AG04450 (cell line): ENCODE results near the gene CRYGA. TPM values are rescaled to one million over a fixed set of nuclear protein-coding genes. Genes with fewer than 3 reads are reported as not detected.
"Not testable (repeated sequence)": the region's sequence is repeated elsewhere in the genome, so short reads cannot be mapped to it uniquely, and the experiment has no call there.

Experiments
- CTCF ChIA-PET: fragments of 300-600, 350-600 bp; formaldehyde crosslinking; extraction: SDS; loops from one replicate; lab custom pipeline; 2022; ENCODE audit warnings: antibody characterized with exemption, inconsistent platforms; lab: Charles Lee
- POLR2A ChIA-PET: fragments of 350-600 bp; formaldehyde crosslinking; extraction: SDS; loops from one replicate; lab custom pipeline; 2021; ENCODE audit warnings: antibody characterized with exemption, inconsistent platforms; lab: Yijun Ruan, JAX
- DNase-seq: peaks from one replicate; pipeline ENCODE4 v3.0.0-alpha.2; 2011; ENCODE audit warnings: low read depth, low spot score
- H3K27ac ChIP-seq: one replicate; pipeline ENCODE4 v1.5.1; 2012; ENCODE audit warnings: low read depth, low read length, control low read depth
- H3K27me3 ChIP-seq: one replicate; pipeline ENCODE4 v1.6.0; 2012; ENCODE audit warnings: low read length; ENCODE audit not compliant: control insufficient read depth, insufficient read depth
- H3K4me3 ChIP-seq: 2 replicates; pipeline ENCODE4 v1.5.1; 2011; ENCODE audit warnings: mild to moderate bottlenecking, low read depth, low read length, control low read depth
- H3K9me3 ChIP-seq: 2 replicates; pipeline ENCODE4 v1.5.1; 2012; ENCODE audit warnings: low read length; ENCODE audit not compliant: control insufficient read depth, insufficient read depth
- CTCF ChIP-seq: IDR thresholded peaks from 2 replicates; pipeline ENCODE4 v1.5.1; 2011; ENCODE audit warnings: low read depth, low read length, control low read depth, inconsistent platforms
- polyA plus RNA-seq: library from polyadenylated mRNA; depleted of rRNA; stranded (reverse); fragments of >200 nt; gene quantifications from 2 replicates; pipeline ENCODE4 v1.2.3, GENCODE V29; 2011

The CRYGA gene
- polyA plus RNA-seq, 1 experiment: not detected

DNA sequence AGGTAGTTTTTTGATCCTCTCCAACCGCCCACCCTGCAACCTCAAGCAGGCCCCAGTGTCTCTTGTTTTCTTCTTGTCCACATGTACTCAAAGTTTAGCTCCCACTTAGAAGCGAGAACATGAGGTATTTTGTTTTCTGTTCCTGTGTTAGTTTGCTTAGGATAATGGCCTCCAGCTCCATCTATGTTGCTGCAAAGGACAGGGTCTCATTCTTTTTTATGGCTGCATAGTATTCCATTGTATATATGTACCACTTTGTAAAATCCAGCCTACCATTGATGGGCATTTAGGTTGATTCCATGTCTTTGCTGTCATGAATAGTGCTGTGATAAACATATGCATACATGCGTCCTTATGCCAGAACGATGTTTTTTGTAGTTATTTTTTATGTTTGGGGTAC is 36.3 kb downstream of the CRYGA start:
- Histone ChIP-seq H3K27ac (no peak overlapping the region), H3K4me3 (no peak overlapping the region), H3K27me3 (peaks cover 7% of the 10 kb centered on the region), H3K9me3 (no peaks in the 10 kb centered on the region; the same call in 1 of the 2 replicates)
- ChIA-PET POLR2A (no interaction called here), CTCF (interaction anchor here (2.3 kb wide), 1 partner anchor 48 kb away, joined by 8 read pairs; no protein-coding TSS in a partner anchor)
- DNase-seq: no peak
- no peak for TF ChIP-seq CTCF

DNA sequence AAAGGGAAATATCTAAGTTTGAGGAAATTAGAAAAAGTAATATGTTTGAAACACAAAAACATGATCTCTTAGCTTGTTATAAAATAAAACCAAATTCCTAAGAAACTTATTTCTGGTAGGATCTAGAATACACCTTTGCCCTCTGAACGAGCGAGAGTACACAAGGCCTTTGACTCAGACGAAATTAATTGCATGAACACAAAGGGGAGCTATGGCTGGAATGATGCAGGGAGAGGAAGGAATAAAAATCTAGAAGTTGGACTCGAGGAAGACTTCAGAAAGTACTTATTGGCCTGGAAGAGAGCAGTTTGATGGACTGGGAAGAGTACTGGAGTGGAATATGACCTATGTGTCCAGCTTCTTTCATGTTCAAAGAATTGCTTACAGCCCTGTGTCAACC is 38.1 kb downstream of the CRYGA start:
- POLR2A ChIA-PET: no interaction called here
- CTCF ChIA-PET: interaction anchor here (0.7 to 2.4 kb wide), 3 partner anchors 50 to 379 kb away, joined by 3 to 10 read pairs (median 3); no protein-coding TSS in a partner anchor
- no peak for TF ChIP-seq CTCF
- Histone ChIP-seq H3K9me3 (no peaks in the 10 kb centered on the region; the same call in 1 of the 2 replicates), H3K4me3 (no peak overlapping the region), H3K27me3 (peaks cover 7% of the 10 kb centered on the region), H3K27ac (no peak overlapping the region)
- no peak for DNase-seq

DNA sequence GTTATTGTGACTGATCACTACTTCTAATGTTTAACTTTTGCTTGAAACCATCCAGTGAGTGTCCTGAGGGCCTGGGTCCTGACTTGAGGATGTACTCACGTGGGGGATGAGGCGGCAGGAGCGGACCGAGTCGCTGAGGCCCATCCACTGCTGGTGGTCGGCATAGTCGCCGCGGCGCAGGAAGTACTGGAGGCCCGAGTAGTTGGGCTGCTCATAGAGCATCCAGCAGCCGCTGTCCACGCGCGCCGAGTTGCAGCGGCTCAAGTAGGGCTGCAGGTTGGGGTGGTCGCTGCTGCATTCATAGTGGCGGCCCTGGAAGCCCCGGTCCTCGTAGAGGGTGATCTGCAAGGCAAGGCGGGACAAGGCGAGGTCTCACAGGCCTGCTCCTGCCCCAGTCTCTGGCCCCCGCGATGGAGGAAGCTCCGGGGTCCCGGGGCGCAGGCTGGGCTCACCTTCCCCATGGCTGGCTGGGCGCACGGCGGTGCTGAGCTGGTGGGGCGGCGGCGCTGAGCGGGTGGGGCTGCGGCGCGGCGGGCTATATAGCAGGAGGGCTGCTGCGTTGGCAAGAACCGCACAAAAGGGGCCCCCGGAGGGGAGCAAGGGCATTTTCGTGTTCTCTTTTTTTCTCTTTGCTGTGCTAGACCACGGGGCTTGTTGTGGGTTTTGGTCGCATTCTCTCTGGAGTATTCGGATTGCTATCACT is 39.2 kb downstream of the CRYGA start, which contains the start of gene CRYGD:
CRYGD (minus strand) TSS at position 512 of the 703 bp plus-strand sequence; CDS start at position 461, 51 bp downstream.
- H3K9me3 ChIP-seq, POLR2A ChIA-PET, H3K27me3 ChIP-seq, H3K27ac ChIP-seq, H3K4me3 ChIP-seq, DNase-seq: not testable (repeated sequence)
- CTCF ChIA-PET: interaction anchor here (0.7 to 2.4 kb wide), 3 partner anchors 51 to 817 kb away, joined by 3 to 14 read pairs (median 10); no protein-coding TSS in a partner anchor

DNA sequence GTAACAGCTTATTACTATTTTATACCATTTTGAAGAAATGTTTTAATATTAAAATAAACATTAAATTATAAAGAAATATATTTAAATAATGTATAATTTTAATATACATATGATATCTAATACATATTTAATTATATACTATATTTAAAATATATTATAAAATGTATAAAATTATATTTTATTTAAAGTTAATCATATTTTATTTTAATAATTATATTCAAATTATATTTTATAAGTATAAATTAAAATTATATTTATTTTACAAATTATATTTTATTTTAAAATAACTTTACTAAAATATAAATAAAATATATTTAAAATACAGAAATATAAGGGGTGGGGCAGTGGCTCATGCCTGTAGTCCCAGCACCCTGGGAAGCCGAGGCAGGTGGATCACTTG is 41.1 kb downstream of the CRYGA start:
- H3K4me3 ChIP-seq: no peak overlapping the region
- peaks cover 7% of the 10 kb centered on the region for H3K27me3 ChIP-seq
- no peak for DNase-seq
- TF ChIP-seq CTCF: no peak
- no peak overlapping the region for H3K27ac ChIP-seq
- H3K9me3 ChIP-seq: no peaks in the 10 kb centered on the region
- ChIA-PET CTCF (no interaction called here), POLR2A (no interaction called here)

GRCh38 chr2:208118918-208119317 is 44.5 kb downstream of the CRYGA start:
- no peak overlapping the region for H3K27ac ChIP-seq
- no peaks in the 10 kb centered on the region for H3K9me3 ChIP-seq
- no peak overlapping the region for H3K4me3 ChIP-seq
- ChIA-PET CTCF (no interaction called here), POLR2A (no interaction called here)
- peaks cover 6% of the 10 kb centered on the region for H3K27me3 ChIP-seq
- TF ChIP-seq CTCF: no peak
- DNase-seq: no peak

DNA sequence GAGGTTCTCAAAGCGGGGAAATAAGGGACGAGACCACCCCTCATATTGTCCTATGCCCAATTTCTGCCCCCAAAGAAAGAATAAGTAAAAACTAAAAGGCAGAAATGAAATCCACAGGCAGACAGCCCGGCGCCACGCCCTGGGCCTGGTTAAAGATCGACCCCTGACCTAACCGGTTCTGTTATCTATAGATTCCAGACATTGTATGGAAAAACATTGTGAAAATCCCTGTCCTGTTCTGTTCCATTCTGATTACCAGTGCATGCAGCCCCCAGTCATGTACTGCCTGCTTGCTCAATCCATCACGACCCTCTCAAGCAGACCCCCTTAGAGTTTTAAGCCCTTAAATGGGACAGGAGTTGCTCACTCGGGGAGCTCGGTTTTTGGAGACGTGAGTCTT is 46.0 kb downstream of the CRYGA start:
- H3K9me3 ChIP-seq, CTCF ChIA-PET, POLR2A ChIA-PET, H3K4me3 ChIP-seq, DNase-seq, H3K27ac ChIP-seq: not testable (repeated sequence)
- peaks cover 13% of the 10 kb centered on the region for H3K27me3 ChIP-seq
